ENCODE results near the gene UFD1. TPM values are rescaled to one million over a fixed set of nuclear protein-coding genes. Genes with fewer than 3 reads are reported as not detected.
A peak's percentile ranks its signal among the peaks of the same experiment; 100 is the strongest.

The UFD1 gene
- polyA plus RNA-seq, 3 donors = 57.0 to 82.5 (median 68.5) TPM

DNA sequence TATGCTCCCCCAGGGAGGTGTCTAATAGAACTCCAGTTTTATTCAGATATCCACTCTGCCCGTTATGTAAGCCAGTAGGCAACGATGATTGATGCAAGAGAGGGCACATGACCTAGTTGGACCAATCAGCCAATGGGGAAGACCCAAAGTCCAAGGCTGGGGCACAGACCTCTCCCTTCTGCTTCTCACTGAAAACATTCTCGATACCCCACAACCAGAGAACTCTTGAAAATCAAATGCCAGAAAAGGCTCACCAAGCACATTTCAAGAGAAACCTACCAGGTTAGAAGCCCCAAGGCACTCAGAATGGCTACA is 54.9 kb downstream of the UFD1 start:
- H3K9me3 Mint-ChIP-seq = no peaks in the 10 kb centered on the region
- H3K79me2 ChIP-seq (ENCODE audit: insufficient read depth, low read length) = peaks cover 99% of the 10 kb centered on the region
- no peaks in the 10 kb centered on the region for H3K27me3 Mint-ChIP-seq (ENCODE audit: low read depth in 3 of 3)
- H3K4me2 ChIP-seq (replicated peaks; ENCODE audit: extremely low read depth, low read length, poor library complexity, severe bottlenecking) = peak overlapping the region; percentile 2
- H3K27me3 ChIP-seq (ENCODE audit: control insufficient read depth in 2 of 2, insufficient read depth in 2 of 2, low read length in 2 of 2) = no peaks in the 10 kb centered on the region
- H3K36me3 Mint-ChIP-seq = no peaks in the 10 kb centered on the region
- no peaks in the 10 kb centered on the region for H3K9me3 ChIP-seq (replicated peaks in 1 of 2; ENCODE audit: control insufficient read depth in 1 of 2, insufficient read depth in 1 of 2, low read length in 2 of 2)
- H2AFZ ChIP-seq (ENCODE audit: insufficient read depth, low read depth, low read length, poor library complexity, severe bottlenecking) = no peak overlapping the region
- H3K4me1 Mint-ChIP-seq = peaks cover 60% of the 10 kb centered on the region
- peak overlapping the region in 5 of 7 donors; percentile 44 to 72 (median 55) for H3K27ac Mint-ChIP-seq
- 48% methylated on average over 3 of the region's 3 CpGs for WGBS (ENCODE audit: insufficient coverage)
- H3K4me1 ChIP-seq (ENCODE audit: control insufficient read depth in 1 of 2, insufficient read depth in 2 of 2, low read length in 2 of 2) = peaks cover 37 to 46% of the 10 kb centered on the region in 2 donors
- TF ChIP-seq, protein P1, sequence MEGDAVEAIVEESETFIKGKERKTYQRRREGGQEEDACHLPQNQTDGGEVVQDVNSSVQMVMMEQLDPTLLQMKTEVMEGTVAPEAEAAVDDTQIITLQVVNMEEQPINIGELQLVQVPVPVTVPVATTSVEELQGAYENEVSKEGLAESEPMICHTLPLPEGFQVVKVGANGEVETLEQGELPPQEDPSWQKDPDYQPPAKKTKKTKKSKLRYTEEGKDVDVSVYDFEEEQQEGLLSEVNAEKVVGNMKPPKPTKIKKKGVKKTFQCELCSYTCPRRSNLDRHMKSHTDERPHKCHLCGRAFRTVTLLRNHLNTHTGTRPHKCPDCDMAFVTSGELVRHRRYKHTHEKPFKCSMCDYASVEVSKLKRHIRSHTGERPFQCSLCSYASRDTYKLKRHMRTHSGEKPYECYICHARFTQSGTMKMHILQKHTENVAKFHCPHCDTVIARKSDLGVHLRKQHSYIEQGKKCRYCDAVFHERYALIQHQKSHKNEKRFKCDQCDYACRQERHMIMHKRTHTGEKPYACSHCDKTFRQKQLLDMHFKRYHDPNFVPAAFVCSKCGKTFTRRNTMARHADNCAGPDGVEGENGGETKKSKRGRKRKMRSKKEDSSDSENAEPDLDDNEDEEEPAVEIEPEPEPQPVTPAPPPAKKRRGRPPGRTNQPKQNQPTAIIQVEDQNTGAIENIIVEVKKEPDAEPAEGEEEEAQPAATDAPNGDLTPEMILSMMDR (IDR thresholded peaks at IDR 0.05) = no peak
- peak in 2 of 3 donors; percentile 35 to 58 for DNase-seq
- no peak overlapping the region for H3K4me3 Mint-ChIP-seq
- H4K20me1 ChIP-seq (ENCODE audit: insufficient read depth, low read length) = peaks cover 94% of the 10 kb centered on the region
- intact Hi-C loops (cut with micrococcal nuclease) = no loop called here
- H3K9ac ChIP-seq (ENCODE audit: insufficient read depth, low read length, poor library complexity, severe bottlenecking) = no peak overlapping the region
- H3K4me3 ChIP-seq (replicated peaks in 1 of 3; ENCODE audit: low read depth in 2 of 3, low read length in 3 of 3) = no peak overlapping the region
- peaks cover 0 to 2% of the 10 kb centered on the region in 2 donors for H3K36me3 ChIP-seq (replicated peaks in 1 of 2; ENCODE audit: control insufficient read depth in 1 of 2, insufficient read depth in 2 of 2, low read length in 2 of 2)
- H3K27ac ChIP-seq (ENCODE audit: low read depth in 1 of 2, low read length in 2 of 2) = peak overlapping the region; percentile 7 to 59

DNA sequence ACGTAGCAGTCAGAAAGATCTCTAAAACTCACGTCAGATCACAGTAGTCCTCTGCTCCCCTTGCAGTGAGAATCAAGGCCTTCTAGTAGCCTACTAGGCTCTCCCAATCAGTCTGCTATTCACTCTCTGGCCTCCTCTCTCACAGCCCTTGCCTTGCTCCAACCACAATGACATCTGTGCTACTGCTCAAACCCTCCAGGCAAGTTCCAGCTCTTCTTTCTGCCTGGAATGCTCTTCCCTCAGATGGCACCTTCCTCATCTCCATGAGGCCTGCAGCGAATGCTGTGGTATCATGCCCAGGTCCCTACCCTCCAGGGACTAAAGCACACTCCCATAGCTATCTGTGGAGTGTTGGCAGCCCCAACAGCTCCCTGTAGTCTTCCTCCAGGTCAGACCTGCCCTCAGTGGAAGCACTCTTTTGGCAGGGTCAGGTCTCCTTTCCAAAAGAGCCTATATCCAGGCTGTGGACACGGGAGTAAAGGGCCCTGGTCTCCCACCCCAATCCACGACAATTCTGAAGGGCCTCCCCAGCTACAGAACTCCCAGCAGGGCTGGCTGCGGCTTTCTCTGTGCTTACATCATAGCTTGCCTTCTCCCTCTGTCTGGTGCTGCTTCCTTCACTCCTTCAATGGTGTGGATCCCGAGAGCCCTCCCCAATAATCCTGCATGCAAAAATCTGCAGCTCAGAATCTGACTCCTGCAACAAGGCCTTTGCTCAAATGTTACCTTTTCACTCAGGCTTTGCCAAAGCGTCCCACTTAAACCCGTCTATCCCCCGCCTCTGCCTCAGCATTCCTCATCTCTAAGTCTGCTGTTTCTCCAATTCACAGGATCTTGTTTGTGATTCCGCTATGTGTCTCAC is 56.3 kb downstream of the UFD1 start:
- Histone ChIP-seq H3K79me2 (ENCODE audit: insufficient read depth, low read length) (peaks cover 99% of the 10 kb centered on the region), H3K9me3 (replicated peaks in 1 of 2; ENCODE audit: control insufficient read depth in 1 of 2, insufficient read depth in 1 of 2, low read length in 2 of 2) (no peaks in the 10 kb centered on the region), H2AFZ (ENCODE audit: insufficient read depth, low read depth, low read length, poor library complexity, severe bottlenecking) (no peak overlapping the region), H4K20me1 (ENCODE audit: insufficient read depth, low read length) (peaks cover 94% of the 10 kb centered on the region), H3K4me2 (replicated peaks; ENCODE audit: extremely low read depth, low read length, poor library complexity, severe bottlenecking) (no peak overlapping the region), H3K27ac (ENCODE audit: low read depth in 1 of 2, low read length in 2 of 2) (peak overlapping the region in 1 of 2 donors; percentile 59), H3K36me3 (replicated peaks in 1 of 2; ENCODE audit: control insufficient read depth in 1 of 2, insufficient read depth in 2 of 2, low read length in 2 of 2) (peaks cover 0 to 2% of the 10 kb centered on the region in 2 donors), H3K27me3 (ENCODE audit: control insufficient read depth in 2 of 2, insufficient read depth in 2 of 2, low read length in 2 of 2) (no peaks in the 10 kb centered on the region), H3K4me3 (replicated peaks in 1 of 3; ENCODE audit: low read depth in 2 of 3, low read length in 3 of 3) (no peak overlapping the region), H3K4me1 (ENCODE audit: control insufficient read depth in 1 of 2, insufficient read depth in 2 of 2, low read length in 2 of 2) (peaks cover 28 to 38% of the 10 kb centered on the region in 2 donors), H3K9ac (ENCODE audit: insufficient read depth, low read length, poor library complexity, severe bottlenecking) (no peak overlapping the region)
- WGBS (ENCODE audit: insufficient coverage) = 98% methylated on average over 11 of the region's 11 CpGs
- DNase-seq = no peak
- Mint-ChIP-seq H3K4me3 (no peak overlapping the region), H3K9me3 (no peaks in the 10 kb centered on the region), H3K27me3 (ENCODE audit: low read depth in 3 of 3) (no peaks in the 10 kb centered on the region), H3K4me1 (peaks cover 53% of the 10 kb centered on the region), H3K27ac (peak overlapping the region; percentile 21 to 74 (median 51)), H3K36me3 (peaks cover 0 to 7% of the 10 kb centered on the region in 2 donors)
- TF ChIP-seq, protein P1 (IDR thresholded peaks at IDR 0.05) = no peak
- intact Hi-C loops (cut with micrococcal nuclease) = no loop called here

Measured in CD14-positive monocyte (primary cell).